Islet precursor cell (in vitro differentiated cells): Measurements from ENCODE around the gene PDIA2.
"Not testable (repeated sequence)": the region's sequence is repeated elsewhere in the genome, so short reads cannot be mapped to it uniquely, and the experiment has no call there.

Source experiments
- DNase-seq: peaks from one replicate; pipeline ENCODE4 v3.0.0-alpha.2; 2018

Gene PDIA2

DNA sequence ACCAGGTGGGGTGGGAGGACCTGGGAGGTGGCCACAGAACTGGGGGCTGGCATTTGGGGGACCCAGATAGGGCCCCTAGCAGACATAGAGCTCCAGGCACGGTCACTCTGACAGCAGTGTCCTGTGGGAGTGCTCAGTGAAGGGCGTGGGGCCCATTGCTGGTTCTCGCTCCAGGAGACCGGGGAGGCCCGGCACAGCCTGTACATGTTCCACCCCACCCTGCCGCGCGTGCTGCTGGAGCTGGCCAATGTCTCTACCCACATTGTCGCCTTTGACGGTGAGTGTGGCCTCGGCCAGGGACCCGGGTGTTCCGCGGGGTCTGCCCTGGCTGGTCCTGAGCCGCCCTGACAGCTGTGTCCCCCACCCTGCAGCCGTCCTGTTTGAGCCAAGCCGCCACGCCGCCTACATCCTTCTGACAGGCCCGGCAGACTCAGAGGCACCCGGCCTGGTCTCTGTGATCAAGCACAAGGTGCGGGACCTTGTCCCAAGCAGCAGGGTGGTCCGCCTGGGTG, 18.5 kb upstream of the PDIA2 start:
- DNase-seq: peak; percentile 48

GRCh38 chr16:265002-265529, 17.9 kb upstream of the PDIA2 start:
- peak; percentile 44 for DNase-seq

- DNase-seq: peak; percentile 47
Measured at GRCh38 chr16:265711-266110, 17.3 kb upstream of the PDIA2 start.

- peak; percentile 48 for DNase-seq
Measured at GRCh38 chr16:266258-267164, 16.5 kb upstream of the PDIA2 start.

DNA sequence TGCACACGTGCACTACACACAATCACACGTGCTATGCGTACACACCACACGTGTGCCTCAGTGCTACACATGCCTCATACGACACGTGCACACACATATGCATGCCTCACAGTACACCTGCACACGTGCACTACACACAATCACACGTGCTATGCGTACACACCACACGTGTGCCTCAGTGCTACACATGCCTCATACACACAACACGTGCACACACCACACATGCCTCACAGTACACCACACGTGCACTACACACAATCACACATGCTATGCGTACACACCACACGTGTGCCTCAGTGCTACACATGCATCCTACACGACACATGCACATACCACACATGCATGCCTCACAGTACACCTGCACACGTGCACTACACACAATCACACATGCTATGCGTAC, 15.4 kb upstream of the PDIA2 start:
- not testable (repeated sequence) for DNase-seq

GRCh38 chr16:268141-269053, 14.6 kb upstream of the PDIA2 start:
- DNase-seq: peak; percentile 53

DNA sequence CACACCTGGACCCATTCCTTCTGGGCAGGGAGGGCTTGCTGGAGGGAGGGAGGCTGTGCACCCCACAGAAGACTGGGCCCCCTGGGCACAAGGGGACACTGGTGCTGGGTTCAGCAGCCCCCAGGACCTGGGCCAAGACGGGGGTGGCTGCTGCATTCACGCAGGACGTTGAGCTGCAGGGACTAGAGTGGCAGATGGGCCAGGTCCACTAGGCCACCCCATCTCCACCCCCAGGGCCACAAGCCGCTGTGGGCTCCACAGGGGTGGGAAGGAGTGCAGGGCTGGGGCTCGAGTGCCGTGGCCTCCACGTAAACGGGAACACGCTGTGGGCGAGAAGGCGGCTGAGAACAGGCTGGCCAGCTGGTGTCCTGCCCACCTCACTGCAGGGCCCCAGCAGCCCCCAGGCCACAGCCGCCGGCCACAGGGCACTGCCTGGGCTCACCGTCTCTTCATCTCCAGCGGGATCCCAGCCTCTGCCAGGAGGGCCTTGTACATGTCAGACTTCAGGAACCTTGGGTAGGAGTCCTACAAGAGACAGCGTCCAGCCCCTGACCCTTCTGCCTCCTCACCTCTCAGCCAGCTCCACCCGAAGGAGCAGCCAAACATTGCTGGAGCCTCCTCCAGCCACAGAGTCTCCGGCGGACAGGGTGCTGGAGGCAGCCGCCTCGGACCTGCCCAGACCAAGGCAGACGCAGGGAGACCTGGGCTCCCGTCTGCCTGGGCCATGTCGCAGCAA, 13.7 kb upstream of the PDIA2 start:
- peak; percentile 52 for DNase-seq

DNA sequence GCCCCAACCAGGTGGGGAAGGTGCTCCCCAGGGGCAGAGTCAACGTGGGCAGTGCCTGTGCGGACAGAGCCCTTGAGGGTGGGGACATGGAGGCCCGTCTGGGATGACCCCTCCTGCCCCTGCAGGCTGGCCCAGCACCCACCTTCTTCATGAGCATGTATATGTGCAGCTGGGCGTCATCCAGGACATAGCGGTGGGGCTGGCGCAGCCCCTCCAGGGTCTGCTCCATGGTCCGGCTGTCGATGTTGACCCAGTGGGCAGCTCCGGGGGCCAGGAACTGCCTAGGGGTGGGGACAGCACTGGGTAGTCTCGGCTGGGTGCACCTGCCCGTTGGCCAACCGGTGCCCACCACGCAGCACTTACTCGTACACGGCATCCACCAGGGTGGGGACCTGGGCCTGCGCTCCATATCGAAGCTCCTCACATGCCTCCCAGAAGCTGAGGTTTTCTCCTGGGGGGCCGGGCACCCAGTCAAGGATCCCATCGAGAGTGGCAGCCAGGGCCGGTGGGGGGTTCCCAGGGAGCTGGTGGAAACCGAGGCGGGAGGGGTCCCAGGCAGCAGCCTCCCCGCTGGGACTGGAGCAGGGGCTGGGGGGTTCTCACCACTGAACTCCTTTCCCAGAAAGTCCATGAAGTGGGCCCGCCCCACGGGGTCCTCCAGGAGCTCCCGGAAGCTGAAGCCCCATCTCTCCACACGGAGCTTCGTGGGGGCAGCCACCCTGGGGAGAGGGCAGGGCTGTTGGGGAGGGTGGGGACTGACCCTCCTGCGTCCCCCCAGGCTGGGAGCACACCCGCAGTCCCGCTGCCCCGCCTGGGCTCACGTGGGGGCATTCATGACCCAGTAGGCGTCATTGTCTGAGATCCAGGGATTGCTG, 12.3 kb upstream of the PDIA2 start:
- DNase-seq: peak; percentile 43

GRCh38 chr16:272633-273546, 10.1 kb upstream of the PDIA2 start:
- DNase-seq: no peak

- no peak for DNase-seq
Measured at GRCh38 chr16:273547-274421, 9.2 kb upstream of the PDIA2 start.

DNA sequence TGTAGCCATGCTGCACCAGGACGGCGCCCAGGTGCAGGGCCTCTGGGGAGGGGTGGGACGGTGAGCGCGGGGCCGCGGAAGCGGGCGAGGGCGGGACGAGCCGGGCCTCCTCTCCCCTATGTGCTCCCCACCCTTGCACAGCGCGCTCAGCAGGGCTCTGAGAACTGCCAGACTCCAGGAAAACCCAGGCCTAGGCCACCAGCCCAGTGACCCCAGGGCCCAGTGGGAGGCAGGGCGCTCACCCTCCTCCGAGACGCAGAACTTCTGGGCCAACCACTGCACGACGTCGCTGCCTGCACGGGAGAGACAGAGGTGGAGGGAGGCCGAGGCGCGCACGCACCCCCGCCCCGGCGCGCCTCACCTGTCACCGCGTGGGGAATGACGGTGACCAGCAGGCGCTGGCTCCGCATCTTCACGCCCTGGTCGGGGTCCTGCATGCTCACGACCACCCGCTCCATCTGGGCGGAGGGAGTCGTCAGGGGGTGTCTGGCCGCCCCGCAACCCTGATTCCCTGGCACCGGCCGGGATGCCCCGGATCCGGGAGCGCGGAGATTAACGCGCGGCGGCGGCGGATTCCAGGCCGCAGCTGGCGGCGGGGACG, 7.8 kb upstream of the PDIA2 start:
- no peak for DNase-seq

GRCh38 chr16:275786-276232, 7.2 kb upstream of the PDIA2 start, which contains the start of gene RGS11:
Gene RGS11 (minus strand): TSS chr16:275944. CDS start chr16:275911, 33 bp downstream.
- no peak for DNase-seq

DNA sequence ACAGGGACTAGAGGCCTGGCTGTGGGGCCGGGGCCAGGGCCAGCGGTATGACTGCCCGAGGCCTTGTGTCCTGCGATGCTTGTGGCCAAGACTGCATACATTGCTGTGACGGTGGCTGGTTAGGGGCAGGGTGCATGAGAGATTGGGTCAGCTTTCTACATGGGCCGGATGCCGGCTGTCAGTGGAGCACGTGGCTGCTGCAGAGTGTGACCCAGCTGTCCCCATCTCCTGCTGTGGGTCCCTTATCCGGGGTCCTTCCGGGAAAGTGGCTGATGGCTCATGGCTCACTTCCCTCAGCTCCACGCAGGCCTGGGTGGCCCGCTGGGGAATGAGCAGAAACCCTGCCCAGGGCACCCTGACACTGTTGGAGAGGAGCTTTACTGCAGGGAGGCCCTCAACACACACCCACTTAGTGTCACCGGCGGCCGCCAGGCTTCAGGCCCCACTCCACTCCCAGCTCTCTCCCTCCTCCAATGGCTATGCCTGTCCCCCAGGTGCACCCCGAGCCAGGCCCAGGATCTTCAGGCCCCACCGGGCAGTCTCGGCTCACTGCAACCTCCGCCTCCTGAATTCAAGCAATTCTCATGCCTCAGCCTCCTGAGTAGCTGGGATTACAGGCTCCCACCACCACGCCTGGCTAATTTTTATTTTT, 6.4 kb upstream of the PDIA2 start:
- no peak for DNase-seq

DNA sequence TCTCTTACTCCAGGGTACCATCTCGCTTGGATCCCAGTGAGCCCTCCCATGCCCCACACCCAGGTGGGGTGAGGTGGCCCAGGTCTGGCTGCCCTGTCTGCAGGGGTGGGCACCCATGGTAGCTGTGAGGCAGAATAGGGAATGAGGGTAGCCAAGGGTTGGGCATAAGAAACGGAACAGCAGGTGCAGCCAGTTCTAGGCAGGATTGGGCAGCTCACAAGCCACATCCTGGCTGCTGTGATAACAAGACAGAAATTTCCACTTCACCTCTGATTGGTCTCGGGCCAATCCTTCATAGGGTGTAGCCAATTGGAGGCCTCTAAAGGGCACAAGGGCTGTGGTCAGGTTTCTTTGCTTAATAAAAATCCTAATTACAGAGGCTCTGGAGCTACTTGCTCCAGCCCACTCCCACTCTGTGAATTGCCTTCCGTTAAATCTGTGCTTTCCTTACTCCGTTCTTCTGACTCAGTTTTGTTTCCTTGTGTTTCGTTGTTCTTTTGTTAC, 4.0 kb upstream of the PDIA2 start:
- peak; percentile 70 for DNase-seq

DNA sequence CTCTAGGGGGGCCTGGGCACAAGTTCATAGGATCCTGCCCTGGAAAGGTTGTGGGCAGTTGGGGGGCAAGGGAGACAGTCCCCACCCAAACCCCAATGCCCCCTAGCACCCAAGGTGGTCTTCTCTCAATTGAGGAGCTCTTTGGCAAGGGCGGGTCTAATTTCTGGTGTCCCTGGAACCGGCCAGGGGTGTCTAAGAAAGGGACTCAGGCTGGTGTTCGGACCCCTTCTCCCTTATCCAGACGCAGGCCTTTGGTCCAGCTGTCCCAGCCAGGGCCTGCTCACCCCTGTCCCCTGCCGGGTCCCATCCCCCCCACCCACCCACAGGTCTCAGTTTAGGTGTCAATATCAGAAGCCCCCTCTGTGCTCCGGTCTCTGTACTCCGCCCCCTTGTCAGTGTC, 3.4 kb upstream of the PDIA2 start:
- no peak for DNase-seq

- DNase-seq: no peak
Measured at GRCh38 chr16:280005-280460, 2.9 kb upstream of the PDIA2 start.

- no peak for DNase-seq
Measured at GRCh38 chr16:280552-280951, 2.4 kb upstream of the PDIA2 start, which contains the start of gene ARHGDIG. Gene ARHGDIG (plus strand): TSS chr16:280591. CDS start chr16:280681, 90 bp downstream.
